Colonic mucosa (tissue), 4 donors: ENCODE results near the gene FXYD7. TPM values are rescaled to one million over a fixed set of nuclear protein-coding genes. Genes with fewer than 3 reads are reported as not detected.

ENCODE experiments used
- DNase-seq: peaks from one replicate; pipeline ENCODE4 v3.0.0-alpha.2; 2020
- H3K27ac ChIP-seq: fragments of 200-600 bp; one replicate; pipeline ENCODE4 v1.8.0; 2021
- H3K27me3 ChIP-seq: fragments of 200-600 bp; one replicate; pipeline ENCODE4 v1.8.0; 2021
- H3K36me3 ChIP-seq: fragments of 200-600 bp; one replicate; pipeline ENCODE4 v1.8.0; 2021
- H3K4me1 ChIP-seq: fragments of 200-600 bp; one replicate; pipeline ENCODE4 v1.8.0; 2021; ENCODE audit warnings: mild to moderate bottlenecking
- H3K4me3 ChIP-seq: fragments of 200-600 bp; one replicate; pipeline ENCODE4 v1.8.0; 2021
- H3K9ac ChIP-seq, 2 donors: one replicate each; pipeline ENCODE4 v1.7.0; 2013; ENCODE audit warnings: control low read depth in 2 of 2, low read depth in 2 of 2, low read length in 2 of 2
- H3K9me3 ChIP-seq: fragments of 200-600 bp; one replicate; pipeline ENCODE4 v1.8.0; 2021
- intact Hi-C: fragments of 100-400 bp; cut with DNase I; formaldehyde crosslinking; loops from one replicate; pipeline ENCODE4 v1.14.1; 2022
- total RNA-seq, 2 donors: library from RNA; stranded (reverse); fragmentation: NEBNext Ultra II Directional in 1 of 2; extraction: Animal tissue kit (Norgen Biotek cat#: 25700) in 1 of 2; gene quantifications; one replicate each; pipeline ENCODE4 v1.2.1, GENCODE V29; 2021
- TF ChIP-seq, protein P1 (sequence below): fragments of 200-600 bp; IDR thresholded peaks from one replicate; pipeline ENCODE4 v1.8.0; 2022; ENCODE audit warnings: antibody characterized with exemption, mild to moderate bottlenecking
- donor health status: healthy.
- donor health status: DM: no; HTN: no; CAD: no.
- donor health status: DM: no; HTN: no; CAD: no.

FXYD7 gene
- total RNA-seq, 2 donors from 2014 or later, result 0.47 to 0.61 TPM

DNA sequence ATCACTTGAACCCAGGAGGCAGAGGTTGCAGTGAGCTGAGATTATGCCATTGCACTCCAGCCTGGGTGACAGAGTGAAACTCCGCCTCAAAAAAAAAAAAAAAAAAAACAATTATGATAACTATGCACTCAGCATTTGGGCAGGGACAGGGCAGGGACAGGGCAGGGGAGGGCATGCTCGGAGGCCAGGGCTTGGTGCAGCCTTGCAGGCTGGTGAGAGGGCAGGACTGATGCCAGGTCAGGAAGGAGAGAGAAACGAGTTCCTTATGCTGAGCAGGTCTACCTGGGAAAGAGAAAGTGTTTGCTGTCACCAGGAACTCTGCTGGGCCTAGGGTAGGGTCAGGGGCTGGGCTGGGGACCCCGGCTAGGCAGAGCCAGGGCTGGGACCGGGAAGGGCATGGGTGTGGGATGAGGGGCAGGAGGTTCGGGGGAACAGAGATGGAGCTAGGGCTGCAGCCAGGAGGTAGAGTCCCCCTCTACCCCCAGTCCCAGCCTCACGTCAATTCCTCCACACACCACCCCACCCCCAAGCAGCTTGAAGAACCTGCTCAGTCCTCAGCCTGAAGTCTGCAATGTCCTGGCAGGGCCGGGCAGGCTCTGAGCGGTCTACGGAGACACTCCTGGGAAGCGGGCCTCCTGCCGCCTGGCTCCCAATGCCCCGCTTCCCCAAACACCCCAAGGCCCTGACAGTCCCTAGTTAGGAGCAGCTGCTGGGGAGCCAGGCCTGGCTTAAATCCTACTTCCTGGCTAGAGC is 24.6 kb upstream of the FXYD7 start:
- Histone ChIP-seq H3K9ac (peak overlapping the region; percentile 73 to 97), H3K4me1 (peaks cover 8% of the 10 kb centered on the region), H3K4me3 (peak overlapping the region; percentile 53), H3K27ac (peak overlapping the region; percentile 92), H3K9me3 (no peaks in the 10 kb centered on the region), H3K27me3 (no peaks in the 10 kb centered on the region), H3K36me3 (no peaks in the 10 kb centered on the region)
- TF ChIP-seq, protein P1, sequence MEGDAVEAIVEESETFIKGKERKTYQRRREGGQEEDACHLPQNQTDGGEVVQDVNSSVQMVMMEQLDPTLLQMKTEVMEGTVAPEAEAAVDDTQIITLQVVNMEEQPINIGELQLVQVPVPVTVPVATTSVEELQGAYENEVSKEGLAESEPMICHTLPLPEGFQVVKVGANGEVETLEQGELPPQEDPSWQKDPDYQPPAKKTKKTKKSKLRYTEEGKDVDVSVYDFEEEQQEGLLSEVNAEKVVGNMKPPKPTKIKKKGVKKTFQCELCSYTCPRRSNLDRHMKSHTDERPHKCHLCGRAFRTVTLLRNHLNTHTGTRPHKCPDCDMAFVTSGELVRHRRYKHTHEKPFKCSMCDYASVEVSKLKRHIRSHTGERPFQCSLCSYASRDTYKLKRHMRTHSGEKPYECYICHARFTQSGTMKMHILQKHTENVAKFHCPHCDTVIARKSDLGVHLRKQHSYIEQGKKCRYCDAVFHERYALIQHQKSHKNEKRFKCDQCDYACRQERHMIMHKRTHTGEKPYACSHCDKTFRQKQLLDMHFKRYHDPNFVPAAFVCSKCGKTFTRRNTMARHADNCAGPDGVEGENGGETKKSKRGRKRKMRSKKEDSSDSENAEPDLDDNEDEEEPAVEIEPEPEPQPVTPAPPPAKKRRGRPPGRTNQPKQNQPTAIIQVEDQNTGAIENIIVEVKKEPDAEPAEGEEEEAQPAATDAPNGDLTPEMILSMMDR, result no peak
- DNase-seq, result peak; percentile 69
- intact Hi-C loops, result no loop called here

DNA sequence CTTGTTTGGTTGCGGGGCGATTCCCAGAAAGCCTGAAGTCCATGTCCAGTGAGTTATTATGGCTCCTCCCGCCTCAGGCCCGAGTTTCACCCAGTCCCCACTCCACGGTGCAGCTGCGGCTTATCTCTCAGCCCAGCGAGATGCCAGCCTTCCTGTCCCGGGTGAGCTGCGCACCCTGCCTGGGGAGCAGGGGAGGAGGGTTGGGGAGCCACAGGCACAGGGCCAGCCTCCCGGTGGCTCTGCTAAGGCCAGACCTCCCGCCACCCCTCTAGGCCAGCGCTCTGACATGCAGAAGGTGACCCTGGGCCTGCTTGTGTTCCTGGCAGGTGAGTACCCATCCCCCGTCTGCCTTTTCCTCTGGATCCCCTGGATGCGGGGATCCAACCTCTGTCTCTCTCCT is 24.0 kb upstream of the FXYD7 start:
- Histone ChIP-seq H3K4me1 (peaks cover 8% of the 10 kb centered on the region), H3K4me3 (peak overlapping the region; percentile 53), H3K9ac (peak overlapping the region; percentile 73 to 97), H3K27ac (peak overlapping the region; percentile 92), H3K9me3 (no peaks in the 10 kb centered on the region), H3K27me3 (no peaks in the 10 kb centered on the region), H3K36me3 (no peaks in the 10 kb centered on the region)
- no peak for DNase-seq
- TF ChIP-seq, protein P1, result no peak
- intact Hi-C loops, result no loop called here

DNA sequence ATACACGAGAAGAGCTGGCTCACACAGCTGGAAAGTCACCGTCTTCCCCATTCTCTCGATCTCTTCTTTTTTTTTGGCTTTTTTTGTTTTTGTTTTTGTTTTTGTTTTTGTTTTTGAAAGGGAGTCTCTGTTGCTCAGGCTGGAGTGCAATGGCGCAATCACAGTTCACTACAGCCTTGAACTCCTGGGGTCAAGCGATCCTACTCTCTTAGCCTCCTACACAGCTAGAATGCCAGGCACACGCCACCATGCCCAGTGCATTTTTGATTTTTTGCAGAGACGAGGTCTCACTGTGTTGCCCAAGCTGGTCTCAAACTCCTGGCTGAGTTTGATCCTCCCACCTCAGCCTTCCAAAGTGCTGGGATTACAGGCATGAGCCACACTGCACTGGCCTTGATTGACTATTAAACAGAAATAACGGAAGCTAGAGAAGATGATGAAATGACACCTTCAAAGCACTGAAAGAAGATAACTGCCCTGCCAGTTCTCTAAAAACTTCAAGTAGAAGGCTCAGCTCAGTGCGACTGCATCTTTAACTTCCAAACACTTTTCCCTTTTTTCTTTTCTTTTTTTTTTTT is 23.4 kb upstream of the FXYD7 start:
- H3K27ac ChIP-seq, result peak overlapping the region; percentile 92
- peaks cover 8% of the 10 kb centered on the region for H3K4me1 ChIP-seq
- DNase-seq, result no peak
- H3K36me3 ChIP-seq, result no peaks in the 10 kb centered on the region
- H3K9me3 ChIP-seq, result no peaks in the 10 kb centered on the region
- no peaks in the 10 kb centered on the region for H3K27me3 ChIP-seq
- TF ChIP-seq, protein P1, result no peak
- H3K4me3 ChIP-seq, result peak overlapping the region; percentile 53
- intact Hi-C loops, result no loop called here
- H3K9ac ChIP-seq, result peak overlapping the region; percentile 73 to 97

DNA sequence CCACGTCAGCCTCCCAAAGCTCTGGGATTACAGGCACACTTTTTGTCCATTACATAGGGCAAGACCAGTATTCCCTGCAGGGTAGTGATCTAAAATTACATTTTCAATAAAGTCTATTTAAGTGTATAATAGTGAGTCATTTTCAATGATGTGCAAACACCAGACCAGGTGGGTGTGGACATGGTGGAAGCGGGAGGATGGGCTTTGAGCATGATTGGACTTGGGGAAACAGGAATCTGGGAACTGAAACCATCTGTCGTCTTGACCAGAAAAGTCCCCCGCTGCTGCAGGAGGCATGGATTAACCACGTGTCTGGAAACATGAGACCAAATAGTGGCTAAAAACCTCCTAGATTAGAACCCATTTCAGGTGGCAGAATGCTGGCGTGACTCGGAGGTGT is 22.6 kb upstream of the FXYD7 start:
- DNase-seq, result peak; percentile 70
- peak overlapping the region; percentile 92 for H3K27ac ChIP-seq
- peaks cover 13% of the 10 kb centered on the region for H3K4me1 ChIP-seq
- H3K4me3 ChIP-seq, result peak overlapping the region; percentile 10
- TF ChIP-seq, protein P1, result no peak
- intact Hi-C loops, result no loop called here
- H3K36me3 ChIP-seq, result no peaks in the 10 kb centered on the region
- peak overlapping the region in 1 of 2 donors; percentile 80 for H3K9ac ChIP-seq
- no peaks in the 10 kb centered on the region for H3K27me3 ChIP-seq
- no peaks in the 10 kb centered on the region for H3K9me3 ChIP-seq

DNA sequence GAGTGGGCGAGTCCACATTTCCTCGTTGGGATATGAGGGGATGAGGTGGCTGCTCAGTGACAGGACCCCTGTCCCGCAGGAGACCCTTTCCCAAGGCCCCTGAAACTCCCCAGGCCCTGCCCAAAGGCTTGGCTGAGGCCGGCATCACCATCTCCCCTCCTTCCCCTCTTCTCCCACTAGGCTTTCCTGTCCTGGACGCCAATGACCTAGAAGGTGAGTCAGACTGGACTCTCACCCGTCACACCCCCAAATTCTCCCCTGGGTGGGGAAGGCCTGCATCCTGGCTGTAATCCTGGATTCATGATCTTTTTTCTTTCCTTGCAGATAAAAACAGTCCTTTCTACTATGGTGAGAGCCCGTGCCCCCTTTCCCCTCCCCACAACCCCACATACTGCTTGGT is 22.2 kb upstream of the FXYD7 start:
- Histone ChIP-seq H3K27me3 (no peaks in the 10 kb centered on the region), H3K4me3 (peak overlapping the region; percentile 10), H3K36me3 (no peaks in the 10 kb centered on the region), H3K4me1 (peaks cover 17% of the 10 kb centered on the region), H3K27ac (peak overlapping the region; percentile 92), H3K9ac (peak overlapping the region in 1 of 2 donors; percentile 80), H3K9me3 (no peaks in the 10 kb centered on the region)
- peak; percentile 80 for DNase-seq
- TF ChIP-seq, protein P1, result no peak
- intact Hi-C loops, result no loop called here
